NK-92 (cell line): ENCODE results near the gene PARM1.

Experiments used
- DNase-seq: peaks from one replicate; lab custom pipeline; 2025; ENCODE audit not compliant: unreplicated experiment; lab: John Stamatoyannopoulos, UW

The PARM1 gene

GRCh38 chr4:75065909-75066308 is 133.0 kb downstream of the PARM1 start:
- no peak for DNase-seq

- no peak for DNase-seq
Measured at GRCh38 chr4:75069493-75070074, 136.7 kb downstream of the PARM1 start.

GRCh38 chr4:75071317-75071716 is 138.4 kb downstream of the PARM1 start:
- no peak for DNase-seq

GRCh38 chr4:75080888-75081287 is 148.0 kb downstream of the PARM1 start:
- no peak for DNase-seq

GRCh38 chr4:75081561-75081960 is 148.6 kb downstream of the PARM1 start:
- DNase-seq, result no peak

GRCh38 chr4:75087416-75087815 is 154.5 kb downstream of the PARM1 start:
- DNase-seq, result no peak

- DNase-seq, result no peak
Measured at GRCh38 chr4:75087865-75088264, 154.9 kb downstream of the PARM1 start.

GRCh38 chr4:75089206-75089605 is 156.3 kb downstream of the PARM1 start:
- no peak for DNase-seq

GRCh38 chr4:75099321-75099720 is 166.4 kb downstream of the PARM1 start:
- no peak for DNase-seq
